Liver (tissue), 3 donors: ENCODE measurements around the gene DNAJA2.
A peak's percentile ranks its signal among the peaks of the same experiment; 100 is the strongest.

Source experiments
- CTCF ChIP-seq: fragments of 150-350 bp; IDR thresholded peaks from 2 replicates; pipeline ENCODE4 v1.5.1; 2017; ENCODE audit warnings: improper control_type of control experiment, low read depth, low read length; ENCODE audit not compliant: missing input control
- REST ChIP-seq: IDR thresholded peaks from 2 replicates; pipeline ENCODE4 v1.6.1; 2016; ENCODE audit warnings: antibody characterized with exemption, mild to moderate bottlenecking
- TAF1 ChIP-seq: conservative IDR thresholded peaks from 2 replicates; pipeline ENCODE4 v1.6.1; 2016; ENCODE audit warnings: antibody characterized with exemption, mild to moderate bottlenecking
- TF ChIP-seq, protein P1 (sequence below): IDR thresholded peaks from 2 replicates; pipeline ENCODE4 v1.6.1; 2016; ENCODE audit warnings: antibody characterized with exemption
- TF ChIP-seq, protein P2 (sequence below): IDR thresholded peaks from 2 replicates; pipeline ENCODE4 v1.6.1; 2016; ENCODE audit warnings: antibody characterized with exemption
- donor health status: healthy.
- donor health status: healthy.

DNA sequence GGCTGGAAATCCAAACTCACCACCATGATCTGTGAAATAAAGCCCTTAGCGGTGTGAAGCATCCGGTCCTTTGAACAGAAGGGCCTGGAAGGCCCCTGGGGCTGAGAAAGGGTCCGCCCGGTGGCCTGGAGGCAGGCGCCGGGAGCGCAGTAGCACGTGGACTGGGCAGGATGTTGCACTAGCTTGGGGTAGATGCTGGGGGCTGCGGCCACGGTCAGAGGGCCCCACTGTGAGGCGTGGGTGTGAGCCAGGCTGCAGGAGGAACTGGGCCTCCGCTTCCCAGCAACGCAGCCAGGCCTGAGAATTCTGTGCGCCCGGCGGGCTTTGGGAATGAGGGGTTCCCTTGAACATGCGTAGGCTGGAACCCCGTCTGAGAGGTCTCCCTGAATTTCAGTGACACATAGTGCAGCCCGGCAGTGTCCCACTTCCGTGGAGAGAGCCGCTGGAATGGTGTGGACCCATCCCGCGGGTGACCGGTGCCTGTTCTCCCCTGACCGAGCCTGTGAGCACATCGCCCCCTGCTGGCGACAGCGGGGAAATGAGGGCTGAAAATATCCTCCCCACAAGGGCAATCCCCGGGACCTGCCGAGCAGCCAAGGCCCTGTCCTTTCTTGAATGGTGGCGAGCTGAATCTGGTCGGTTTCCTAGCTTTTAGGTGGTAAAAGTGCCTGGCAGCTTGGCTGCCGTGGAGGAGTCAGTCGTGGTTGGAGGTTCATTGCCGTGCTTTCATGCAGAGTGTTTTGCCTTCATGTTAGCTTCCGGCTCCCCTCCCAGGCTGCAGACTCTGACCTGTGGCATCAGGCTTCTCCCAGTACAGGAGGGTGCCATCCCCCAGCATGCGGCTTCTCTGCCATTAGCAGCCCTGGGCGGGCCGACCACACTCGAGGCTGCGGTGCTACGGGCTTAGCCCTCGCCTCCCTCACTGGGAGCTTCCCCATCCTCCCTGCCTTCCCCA lies 43.8 kb downstream of the DNAJA2 start:
- TF ChIP-seq, protein P1, sequence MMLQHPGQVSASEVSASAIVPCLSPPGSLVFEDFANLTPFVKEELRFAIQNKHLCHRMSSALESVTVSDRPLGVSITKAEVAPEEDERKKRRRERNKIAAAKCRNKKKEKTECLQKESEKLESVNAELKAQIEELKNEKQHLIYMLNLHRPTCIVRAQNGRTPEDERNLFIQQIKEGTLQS: no peak
- TF ChIP-seq CTCF: peak; percentile 82
- no peak for TF ChIP-seq REST
- TF ChIP-seq, protein P2, sequence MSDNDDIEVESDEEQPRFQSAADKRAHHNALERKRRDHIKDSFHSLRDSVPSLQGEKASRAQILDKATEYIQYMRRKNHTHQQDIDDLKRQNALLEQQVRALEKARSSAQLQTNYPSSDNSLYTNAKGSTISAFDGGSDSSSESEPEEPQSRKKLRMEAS: no peak
- no peak for TF ChIP-seq TAF1
